Coronary artery (tissue), 2 donors: Measurements from ENCODE around the gene PHKA1.

Experiments
- DNase-seq: peaks from one replicate; pipeline ENCODE4 v3.0.0-alpha.2; 2017; ENCODE audit warnings: low spot score
- H3K27ac ChIP-seq, 2 donors: fragments of 200-600 bp; sonication (generic); one replicate each; pipeline ENCODE4 v1.5.1; 2016 to 2019
- H3K4me3 ChIP-seq: fragments of 200-600 bp; sonication (generic); 2 replicates; pipeline ENCODE4 v1.5.1; 2016; ENCODE audit warnings: mild to moderate bottlenecking, moderate library complexity
- TF ChIP-seq, protein P1 (sequence below): fragments of 200-600 bp; sonication (generic); IDR thresholded peaks from one replicate; pipeline ENCODE4 v1.5.1; 2019; ENCODE audit warnings: antibody characterized with exemption

PHKA1 gene

DNA sequence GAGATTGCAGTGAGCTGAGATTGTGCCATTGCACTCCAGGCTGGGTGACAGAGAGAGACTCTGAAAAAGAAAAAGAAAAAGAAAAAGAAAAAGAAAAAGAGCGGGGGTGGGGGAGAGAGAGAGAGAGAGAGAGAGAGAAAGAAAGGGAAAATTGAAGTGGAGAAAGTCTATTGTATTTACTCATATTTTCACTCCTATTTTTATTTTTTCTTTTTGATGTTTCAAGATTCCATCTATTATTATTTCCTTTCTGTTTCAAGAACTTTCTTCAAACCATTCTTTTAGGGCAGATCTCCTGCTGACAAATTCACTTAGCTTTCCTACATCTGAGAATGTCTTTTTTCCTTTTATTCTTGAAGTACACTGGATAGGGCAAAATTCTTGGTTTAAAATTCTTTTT lies 83.9 kb downstream of the PHKA1 start:
- no peak for DNase-seq
- TF ChIP-seq, protein P1, sequence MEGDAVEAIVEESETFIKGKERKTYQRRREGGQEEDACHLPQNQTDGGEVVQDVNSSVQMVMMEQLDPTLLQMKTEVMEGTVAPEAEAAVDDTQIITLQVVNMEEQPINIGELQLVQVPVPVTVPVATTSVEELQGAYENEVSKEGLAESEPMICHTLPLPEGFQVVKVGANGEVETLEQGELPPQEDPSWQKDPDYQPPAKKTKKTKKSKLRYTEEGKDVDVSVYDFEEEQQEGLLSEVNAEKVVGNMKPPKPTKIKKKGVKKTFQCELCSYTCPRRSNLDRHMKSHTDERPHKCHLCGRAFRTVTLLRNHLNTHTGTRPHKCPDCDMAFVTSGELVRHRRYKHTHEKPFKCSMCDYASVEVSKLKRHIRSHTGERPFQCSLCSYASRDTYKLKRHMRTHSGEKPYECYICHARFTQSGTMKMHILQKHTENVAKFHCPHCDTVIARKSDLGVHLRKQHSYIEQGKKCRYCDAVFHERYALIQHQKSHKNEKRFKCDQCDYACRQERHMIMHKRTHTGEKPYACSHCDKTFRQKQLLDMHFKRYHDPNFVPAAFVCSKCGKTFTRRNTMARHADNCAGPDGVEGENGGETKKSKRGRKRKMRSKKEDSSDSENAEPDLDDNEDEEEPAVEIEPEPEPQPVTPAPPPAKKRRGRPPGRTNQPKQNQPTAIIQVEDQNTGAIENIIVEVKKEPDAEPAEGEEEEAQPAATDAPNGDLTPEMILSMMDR, result no peak
- H3K4me3 ChIP-seq, result no peak overlapping the region
- no peak overlapping the region for H3K27ac ChIP-seq

DNA sequence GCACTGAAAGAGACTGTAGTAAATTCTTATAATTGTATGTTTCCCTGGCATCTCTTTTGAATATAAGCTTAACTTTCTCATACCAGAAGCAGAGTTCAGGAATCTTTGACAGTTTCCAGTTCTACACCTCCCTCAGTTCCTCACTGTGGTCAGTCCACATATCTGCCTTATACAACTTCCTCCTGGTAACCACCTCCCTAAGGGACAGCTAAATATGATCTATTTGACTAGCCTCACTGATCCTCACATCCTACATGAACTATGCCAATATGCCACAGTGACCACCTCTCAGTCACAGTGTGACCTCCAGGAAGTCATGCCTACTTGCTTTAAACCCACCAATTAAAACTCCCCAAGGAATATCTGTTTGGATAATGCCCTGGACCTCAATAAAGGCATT lies 89.9 kb downstream of the PHKA1 start:
- Histone ChIP-seq H3K27ac (no peak overlapping the region), H3K4me3 (no peak overlapping the region)
- TF ChIP-seq, protein P1, result no peak
- no peak for DNase-seq

DNA sequence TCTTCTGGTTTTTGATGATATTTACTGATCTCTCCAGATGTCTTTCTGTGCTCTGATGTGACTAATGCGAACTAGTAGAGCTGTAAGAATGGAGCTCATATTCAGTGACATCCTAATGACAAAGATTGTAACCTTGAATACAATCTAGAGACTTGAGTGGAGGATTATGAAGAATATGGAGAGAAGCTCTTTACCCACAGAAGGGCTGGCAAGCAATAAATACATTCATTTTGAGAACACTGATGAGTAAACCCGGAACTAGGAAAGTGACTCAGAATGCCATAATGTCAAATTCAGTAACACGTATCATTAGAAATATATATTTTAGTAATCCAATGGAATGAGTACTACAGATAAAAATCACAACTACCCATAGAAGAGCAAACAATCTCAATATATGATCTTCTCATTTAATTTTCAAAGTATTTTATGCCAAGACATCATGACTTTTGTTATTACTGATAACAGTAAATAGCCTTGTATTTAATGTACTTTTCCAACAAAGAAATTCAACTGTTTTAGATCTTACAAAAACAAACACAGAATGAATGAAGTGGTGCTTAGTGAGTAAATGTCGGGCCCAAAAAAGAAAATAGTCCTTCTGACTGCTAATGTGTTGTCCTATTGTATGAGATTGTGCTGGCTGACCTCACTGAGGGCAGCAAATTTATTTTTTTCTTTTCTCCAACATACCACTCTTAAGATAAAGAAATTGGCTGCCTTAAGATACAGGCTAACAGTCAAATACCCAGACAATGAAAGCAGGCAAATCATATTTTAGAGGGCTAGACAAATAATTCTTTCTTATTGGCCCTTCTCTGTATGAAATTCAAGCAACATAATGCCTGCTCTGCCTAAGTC lies 92.3 kb downstream of the PHKA1 start:
- TF ChIP-seq, protein P1, result no peak
- no peak for DNase-seq
- Histone ChIP-seq H3K4me3 (no peak overlapping the region), H3K27ac (peak overlapping the region; percentile 68 to 78)

DNA sequence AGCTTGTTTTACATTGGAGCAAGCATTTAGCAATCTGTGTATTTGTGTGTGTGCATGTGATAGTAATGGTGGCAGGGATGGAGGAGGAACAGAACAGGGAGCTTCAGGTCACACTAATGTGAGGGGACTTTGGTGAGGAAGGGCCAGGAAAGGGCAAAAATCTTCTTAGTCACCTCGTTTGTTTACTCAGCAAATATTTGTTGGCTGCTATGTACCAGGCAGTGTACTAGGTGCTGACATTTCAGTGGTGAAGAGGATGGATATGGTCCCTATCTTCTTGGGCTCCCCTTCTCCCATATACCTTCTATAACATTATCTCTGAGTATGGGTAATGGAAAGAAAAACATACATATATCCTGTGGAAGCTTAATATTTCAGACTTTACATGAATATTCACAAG lies 92.9 kb downstream of the PHKA1 start:
- TF ChIP-seq, protein P1, result no peak
- DNase-seq, result no peak
- Histone ChIP-seq H3K27ac (peak overlapping the region; percentile 68 to 78), H3K4me3 (no peak overlapping the region)

DNA sequence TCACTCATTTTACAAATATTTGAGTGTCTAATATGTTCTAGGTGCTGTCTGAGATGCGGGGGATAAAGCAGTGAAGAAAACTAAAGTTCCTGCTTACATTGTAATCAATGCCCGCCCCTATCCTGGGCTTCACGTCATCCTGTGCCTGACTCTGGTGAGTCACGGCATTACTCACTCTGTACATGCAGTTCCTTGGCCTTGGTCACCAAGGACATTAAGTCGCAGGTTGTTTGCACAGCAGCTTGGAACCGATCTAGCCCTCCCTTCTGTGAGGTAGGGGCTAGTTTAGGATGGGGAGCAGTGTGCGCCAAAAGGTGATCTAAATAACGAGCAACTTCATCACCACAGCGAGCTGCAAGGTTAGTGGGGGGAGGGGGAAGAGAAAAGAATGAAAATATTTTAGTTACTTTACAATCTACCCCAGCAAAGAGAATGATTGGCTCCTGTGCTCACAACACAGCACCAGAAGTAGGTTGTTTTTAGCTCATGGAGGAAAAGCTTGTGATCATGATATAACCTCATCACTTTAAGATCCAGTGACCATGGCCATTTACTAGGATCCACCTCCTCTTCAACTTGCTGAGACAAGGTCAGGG lies 93.5 kb downstream of the PHKA1 start:
- DNase-seq, result peak; percentile 81
- no peak overlapping the region for H3K4me3 ChIP-seq
- TF ChIP-seq, protein P1, result no peak
- peak overlapping the region; percentile 68 to 78 for H3K27ac ChIP-seq

DNA sequence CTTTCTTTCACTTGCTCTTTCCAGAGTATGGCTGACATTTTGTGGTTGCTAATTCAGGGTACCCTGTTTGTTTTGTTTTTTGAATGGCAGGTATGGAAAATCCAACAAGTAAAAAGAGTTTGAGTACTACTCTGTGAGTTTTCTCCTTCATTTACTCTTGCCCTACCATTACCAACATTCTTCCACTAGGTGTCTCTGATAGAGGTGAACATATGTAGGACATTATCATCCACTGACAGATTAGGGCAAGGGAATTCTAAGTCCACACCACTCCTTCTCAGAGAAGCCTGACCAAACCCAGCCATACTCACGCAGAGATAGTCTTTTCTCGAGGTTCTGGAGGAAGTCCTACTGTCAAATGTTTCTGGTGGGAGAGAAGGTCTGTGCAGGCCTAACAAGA lies 104.8 kb downstream of the PHKA1 start:
- Histone ChIP-seq H3K27ac (no peak overlapping the region), H3K4me3 (no peak overlapping the region)
- TF ChIP-seq, protein P1, result no peak
- DNase-seq, result no peak

DNA sequence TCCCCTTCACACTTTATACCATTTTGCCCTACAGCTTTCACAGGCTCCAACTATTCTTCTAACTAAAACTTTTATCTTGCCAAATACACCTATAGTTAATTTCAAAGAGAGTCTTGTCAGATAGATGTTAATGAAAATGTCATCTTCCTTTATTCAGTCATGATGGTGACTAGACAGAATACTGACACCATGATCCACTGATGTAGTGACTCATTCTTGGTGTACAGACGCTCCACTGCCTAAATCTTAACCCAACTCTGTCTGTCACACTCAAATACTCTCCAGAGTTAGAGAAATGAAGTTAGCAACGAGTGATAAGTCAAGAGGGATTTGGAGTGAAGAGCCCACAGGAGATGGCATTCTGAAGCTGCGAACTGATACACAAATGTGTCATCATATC lies 109.4 kb downstream of the PHKA1 start:
- TF ChIP-seq, protein P1, result no peak
- no peak overlapping the region for H3K27ac ChIP-seq
- no peak for DNase-seq
- no peak overlapping the region for H3K4me3 ChIP-seq
